ENCODE data around the gene GDAP2.
"Not testable (repeated sequence)": the region's sequence is repeated elsewhere in the genome, so short reads cannot be mapped to it uniquely, and the experiment has no call there.

The GDAP2 gene

DNA sequence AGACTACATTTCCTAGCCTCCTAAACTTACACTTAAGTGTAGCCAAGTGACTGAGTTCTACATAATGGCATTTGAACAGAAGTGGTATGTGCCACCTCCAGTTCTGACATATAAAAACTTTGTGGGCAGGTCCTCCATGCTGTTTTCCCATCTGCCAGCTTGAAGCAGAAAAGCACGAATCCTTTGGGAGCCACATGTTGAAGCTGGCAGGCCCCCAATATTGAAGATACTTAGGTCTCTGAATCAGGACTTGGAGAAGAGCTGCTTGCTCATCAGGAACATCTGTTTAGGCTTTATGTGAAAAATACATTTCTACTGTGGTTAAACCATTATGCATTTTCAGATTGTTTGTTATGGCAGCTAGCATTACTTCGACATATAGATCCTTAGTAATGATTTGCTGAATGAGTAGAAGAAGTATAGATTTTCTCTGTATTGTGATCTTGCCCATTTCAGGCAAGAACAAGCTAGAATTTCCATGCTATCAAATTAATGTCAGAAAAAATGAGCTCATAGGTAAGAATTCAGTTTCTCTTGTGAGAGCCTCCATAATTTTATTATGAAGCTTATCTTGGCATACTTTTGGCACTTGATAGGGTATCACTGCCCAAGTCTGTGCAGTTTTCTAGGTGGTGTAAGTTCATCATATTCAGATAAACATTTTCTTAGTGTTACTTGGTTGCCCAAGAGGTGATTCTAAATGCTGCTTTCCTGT, 68.4 kb downstream of the GDAP2 start:
- Histone ChIP-seq H3K4me1 (ENCODE audit: control insufficient read depth, low read depth, low read length) (no peaks in the 10 kb centered on the region), H3K4me3 (ENCODE audit: low read length) (no peak overlapping the region), H3K9ac (ENCODE audit: low read length) (no peak overlapping the region), H3K9me3 (ENCODE audit: control insufficient read depth, low read depth, low read length) (no peaks in the 10 kb centered on the region), H3K36me3 (ENCODE audit: control insufficient read depth, low read depth, low read length) (no peaks in the 10 kb centered on the region), H3K27me3 (ENCODE audit: control insufficient read depth, insufficient read depth, low read length) (no peaks in the 10 kb centered on the region), H3K27ac (ENCODE audit: low read length) (no peak overlapping the region)

GRCh38 chr1:117859901-117860300, 69.5 kb downstream of the GDAP2 start:
- Histone ChIP-seq H3K4me1 (ENCODE audit: control insufficient read depth, low read depth, low read length) (no peaks in the 10 kb centered on the region), H3K4me3 (ENCODE audit: low read length) (no peak overlapping the region), H3K36me3 (ENCODE audit: control insufficient read depth, low read depth, low read length) (no peaks in the 10 kb centered on the region), H3K9me3 (ENCODE audit: control insufficient read depth, low read depth, low read length) (no peaks in the 10 kb centered on the region), H3K9ac (ENCODE audit: low read length) (no peak overlapping the region), H3K27ac (ENCODE audit: low read length) (no peak overlapping the region), H3K27me3 (ENCODE audit: control insufficient read depth, insufficient read depth, low read length) (no peaks in the 10 kb centered on the region)

DNA sequence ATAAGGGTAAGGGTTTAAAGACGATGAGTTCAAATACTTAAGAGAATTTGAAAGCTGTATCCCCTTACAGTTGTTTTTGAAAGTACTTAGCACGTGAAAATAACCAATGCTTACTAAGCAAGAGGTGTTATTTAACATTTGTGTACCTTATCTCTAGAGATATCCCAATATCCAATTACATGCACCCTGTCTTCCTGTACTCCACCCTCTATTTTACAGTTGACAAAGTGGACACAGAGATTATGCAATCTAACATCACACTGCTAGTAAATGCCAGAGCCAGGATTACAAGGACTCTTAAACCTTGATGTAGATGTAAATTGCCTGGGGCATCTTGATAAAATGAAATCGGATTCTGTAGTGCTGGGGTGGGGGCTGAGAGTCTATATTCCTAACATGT, 72.0 kb downstream of the GDAP2 start:
- Histone ChIP-seq H3K4me3 (ENCODE audit: low read length) (no peak overlapping the region), H3K36me3 (ENCODE audit: control insufficient read depth, low read depth, low read length) (no peaks in the 10 kb centered on the region), H3K27me3 (ENCODE audit: control insufficient read depth, insufficient read depth, low read length) (no peaks in the 10 kb centered on the region), H3K9me3 (ENCODE audit: control insufficient read depth, low read depth, low read length) (no peaks in the 10 kb centered on the region), H3K27ac (ENCODE audit: low read length) (no peak overlapping the region), H3K9ac (ENCODE audit: low read length) (no peak overlapping the region), H3K4me1 (ENCODE audit: control insufficient read depth, low read depth, low read length) (no peaks in the 10 kb centered on the region)

DNA sequence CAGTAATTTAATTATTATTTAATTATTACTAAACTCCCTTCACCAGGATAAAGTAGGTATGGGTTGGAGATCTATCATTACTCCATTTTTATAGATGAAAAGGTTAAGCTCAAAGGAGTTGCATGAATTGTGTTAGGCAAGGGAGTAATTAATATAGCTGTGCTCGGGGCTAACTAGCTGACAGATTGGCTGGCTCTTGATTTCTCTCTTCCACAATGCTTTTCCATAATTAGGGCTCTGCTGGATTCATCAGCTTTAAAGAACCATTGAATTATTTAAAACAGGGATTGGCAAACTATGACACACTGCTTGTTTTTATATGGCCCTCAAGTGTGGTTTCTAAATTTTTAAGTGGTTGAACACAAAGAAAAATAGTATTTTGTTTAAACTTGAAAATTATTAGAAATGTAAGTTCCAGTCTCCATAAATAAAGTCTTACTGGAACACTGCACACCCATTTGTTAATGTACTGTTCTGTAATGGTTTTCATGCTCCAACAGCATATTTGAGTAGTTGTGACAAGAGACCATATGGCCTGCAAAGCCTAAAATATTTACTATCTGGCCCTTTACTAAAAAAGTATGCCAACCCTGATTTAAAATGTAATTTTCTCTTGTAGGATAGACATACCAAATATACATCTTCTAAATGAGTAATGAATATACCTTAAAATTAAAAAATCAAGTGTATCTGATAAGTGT, 76.4 kb downstream of the GDAP2 start:
- Histone ChIP-seq H3K4me1 (ENCODE audit: control insufficient read depth, low read depth, low read length) (no peaks in the 10 kb centered on the region), H3K27me3 (ENCODE audit: control insufficient read depth, insufficient read depth, low read length) (no peaks in the 10 kb centered on the region), H3K9me3 (ENCODE audit: control insufficient read depth, low read depth, low read length) (no peaks in the 10 kb centered on the region)

GRCh38 chr1:117851687-117852086, 77.7 kb downstream of the GDAP2 start:
- Histone ChIP-seq H3K27ac (ENCODE audit: low read length) (no peak overlapping the region), H3K9ac (ENCODE audit: low read length) (no peak overlapping the region), H3K36me3 (ENCODE audit: control insufficient read depth, low read depth, low read length) (no peaks in the 10 kb centered on the region), H3K4me3 (ENCODE audit: low read length) (no peak overlapping the region), H3K27me3 (ENCODE audit: control insufficient read depth, insufficient read depth, low read length) (no peaks in the 10 kb centered on the region), H3K4me1 (ENCODE audit: control insufficient read depth, low read depth, low read length) (no peaks in the 10 kb centered on the region), H3K9me3 (ENCODE audit: control insufficient read depth, low read depth, low read length) (no peaks in the 10 kb centered on the region)

More for the DNA sequence above, 76.4 kb downstream of the GDAP2 start:
- no peak overlapping the region for H3K27ac ChIP-seq (ENCODE audit: low read length)
- H3K36me3 ChIP-seq (ENCODE audit: control insufficient read depth, low read depth, low read length) = no peaks in the 10 kb centered on the region
- H3K9ac ChIP-seq (ENCODE audit: low read length) = no peak overlapping the region
- H3K4me3 ChIP-seq (ENCODE audit: low read length) = no peak overlapping the region

DNA sequence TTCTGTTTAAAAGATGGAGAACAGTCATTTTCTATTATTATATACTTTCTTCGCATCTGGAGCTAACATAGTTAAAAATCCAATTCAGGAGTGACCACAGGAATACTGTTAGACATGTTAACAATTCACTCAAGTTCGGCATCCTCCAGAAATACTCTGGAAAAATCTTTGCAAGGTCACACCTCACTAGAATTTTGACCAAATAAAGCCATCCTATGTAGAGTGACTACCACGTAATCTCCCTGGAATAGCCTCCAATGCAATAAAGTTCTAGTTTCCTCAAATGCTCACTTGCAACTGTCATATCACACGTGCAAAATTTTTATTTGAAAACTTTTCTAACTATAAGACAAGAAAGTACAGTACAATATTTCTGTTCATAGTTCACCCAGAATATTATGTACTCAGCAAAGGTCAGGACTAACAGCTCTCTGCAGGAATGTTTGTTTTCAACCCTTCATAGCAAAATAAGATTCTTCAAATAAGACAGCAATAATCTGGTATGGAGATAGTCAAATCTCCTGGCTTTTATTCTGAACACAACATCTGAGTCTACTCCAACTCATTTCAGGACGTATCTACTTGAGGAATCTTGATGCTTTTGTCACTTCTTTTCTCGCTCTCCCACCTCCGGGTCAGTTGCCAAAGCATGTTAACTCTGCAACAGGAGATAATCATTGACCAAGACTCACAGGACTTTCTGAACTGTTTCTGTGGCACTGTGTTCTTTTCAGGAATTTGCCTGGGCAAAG, 82.6 kb downstream of the GDAP2 start:
- no peak overlapping the region for H3K27ac ChIP-seq (ENCODE audit: low read length)

DNA sequence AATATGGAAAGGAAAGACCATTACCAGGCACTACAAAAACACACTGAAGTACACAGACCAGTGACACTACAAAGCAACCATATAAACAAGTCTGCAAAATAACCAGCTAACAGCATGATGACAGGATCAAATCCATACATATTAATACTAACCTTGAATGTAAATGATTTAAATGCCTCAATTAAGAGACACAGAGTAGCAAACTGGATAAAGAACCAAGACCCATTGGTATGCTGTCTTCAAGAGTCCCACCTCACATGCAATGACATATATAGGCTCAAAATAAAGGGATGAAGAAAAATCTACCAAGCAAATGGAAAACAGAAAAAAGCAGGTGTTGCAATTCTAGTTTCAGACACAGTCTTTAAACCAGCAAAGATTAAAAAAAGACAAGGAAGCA, 84.9 kb downstream of the GDAP2 start:
- not testable (repeated sequence) for H3K9me3 ChIP-seq (ENCODE audit: control insufficient read depth, low read depth, low read length); H3K4me1 ChIP-seq (ENCODE audit: control insufficient read depth, low read depth, low read length)

More for the DNA sequence above, 82.6 kb downstream of the GDAP2 start:
- Histone ChIP-seq H3K9me3 (ENCODE audit: control insufficient read depth, low read depth, low read length) (no peaks in the 10 kb centered on the region), H3K36me3 (ENCODE audit: control insufficient read depth, low read depth, low read length) (no peaks in the 10 kb centered on the region), H3K27me3 (ENCODE audit: control insufficient read depth, insufficient read depth, low read length) (no peaks in the 10 kb centered on the region), H3K4me3 (ENCODE audit: low read length) (no peak overlapping the region), H3K9ac (ENCODE audit: low read length) (no peak overlapping the region), H3K4me1 (ENCODE audit: control insufficient read depth, low read depth, low read length) (no peaks in the 10 kb centered on the region)

DNA sequence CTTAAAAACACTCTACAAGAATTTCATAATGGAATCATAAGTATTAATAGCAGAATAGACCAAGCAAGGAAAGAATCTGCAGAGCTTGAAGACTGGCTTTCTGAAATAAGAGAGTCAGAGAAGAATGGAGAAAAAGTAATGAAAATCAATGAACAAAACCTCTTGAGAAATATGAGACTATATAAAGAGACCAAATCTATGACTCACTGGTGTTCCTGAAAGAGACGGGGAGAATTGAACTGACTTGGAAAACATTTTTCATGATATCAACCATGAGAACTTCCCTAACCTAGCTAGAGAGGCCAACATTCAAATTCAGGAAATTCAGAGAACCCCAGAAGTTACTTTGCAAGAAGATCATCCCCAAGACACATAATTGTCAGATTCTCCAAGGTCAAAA, 85.6 kb downstream of the GDAP2 start:
- Histone ChIP-seq H3K27me3 (ENCODE audit: control insufficient read depth, insufficient read depth, low read length) (no peaks in the 10 kb centered on the region), H3K27ac (ENCODE audit: low read length) (no peak overlapping the region), H3K36me3 (ENCODE audit: control insufficient read depth, low read depth, low read length) (no peaks in the 10 kb centered on the region), H3K4me1 (ENCODE audit: control insufficient read depth, low read depth, low read length) (no peaks in the 10 kb centered on the region), H3K9ac (ENCODE audit: low read length) (no peak overlapping the region), H3K9me3 (ENCODE audit: control insufficient read depth, low read depth, low read length) (no peaks in the 10 kb centered on the region), H3K4me3 (ENCODE audit: low read length) (no peak overlapping the region)

More for the DNA sequence above, 84.9 kb downstream of the GDAP2 start:
- H3K9ac ChIP-seq (ENCODE audit: low read length); H3K27ac ChIP-seq (ENCODE audit: low read length); H3K36me3 ChIP-seq (ENCODE audit: control insufficient read depth, low read depth, low read length); H3K4me3 ChIP-seq (ENCODE audit: low read length); H3K27me3 ChIP-seq (ENCODE audit: control insufficient read depth, insufficient read depth, low read length): not testable (repeated sequence)

- no peaks in the 10 kb centered on the region for H3K36me3 ChIP-seq (ENCODE audit: control insufficient read depth, low read depth, low read length)
- H3K9me3 ChIP-seq (ENCODE audit: control insufficient read depth, low read depth, low read length) = no peaks in the 10 kb centered on the region
- no peak overlapping the region for H3K9ac ChIP-seq (ENCODE audit: low read length)
- no peak overlapping the region for H3K27ac ChIP-seq (ENCODE audit: low read length)
- no peak overlapping the region for H3K4me3 ChIP-seq (ENCODE audit: low read length)
- no peaks in the 10 kb centered on the region for H3K27me3 ChIP-seq (ENCODE audit: control insufficient read depth, insufficient read depth, low read length)
- no peaks in the 10 kb centered on the region for H3K4me1 ChIP-seq (ENCODE audit: control insufficient read depth, low read depth, low read length)
Measured at GRCh38 chr1:117842408-117843170, 86.8 kb downstream of the GDAP2 start.

GRCh38 chr1:117841117-117841650, 88.2 kb downstream of the GDAP2 start:
- Histone ChIP-seq H3K9me3 (ENCODE audit: control insufficient read depth, low read depth, low read length) (no peaks in the 10 kb centered on the region), H3K4me1 (ENCODE audit: control insufficient read depth, low read depth, low read length) (no peaks in the 10 kb centered on the region), H3K27me3 (ENCODE audit: control insufficient read depth, insufficient read depth, low read length) (no peaks in the 10 kb centered on the region), H3K36me3 (ENCODE audit: control insufficient read depth, low read depth, low read length) (no peaks in the 10 kb centered on the region), H3K4me3 (ENCODE audit: low read length) (no peak overlapping the region), H3K9ac (ENCODE audit: low read length) (no peak overlapping the region), H3K27ac (ENCODE audit: low read length) (no peak overlapping the region)

DNA sequence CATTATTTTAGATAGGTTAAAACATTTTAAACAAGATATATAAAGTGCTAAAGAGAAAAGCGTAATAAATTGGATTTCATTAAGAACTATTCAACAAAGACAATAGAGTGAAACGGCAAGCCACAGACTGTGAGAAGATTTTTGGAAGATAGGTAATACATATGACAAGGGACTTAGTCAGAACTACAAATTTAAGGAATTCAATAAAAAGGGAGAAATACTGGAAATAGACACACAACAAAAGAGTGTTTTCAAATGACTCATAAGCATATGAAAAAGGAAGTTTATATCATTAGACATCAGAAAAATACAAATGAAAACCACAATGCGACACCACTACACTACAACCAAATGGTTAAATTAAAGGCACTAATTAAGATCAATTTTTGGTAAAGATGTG, 90.5 kb downstream of the GDAP2 start:
- no peaks in the 10 kb centered on the region for H3K36me3 ChIP-seq (ENCODE audit: control insufficient read depth, low read depth, low read length)
- no peak overlapping the region for H3K4me3 ChIP-seq (ENCODE audit: low read length)
- no peaks in the 10 kb centered on the region for H3K27me3 ChIP-seq (ENCODE audit: control insufficient read depth, insufficient read depth, low read length)
- H3K9ac ChIP-seq (ENCODE audit: low read length) = no peak overlapping the region
- H3K9me3 ChIP-seq (ENCODE audit: control insufficient read depth, low read depth, low read length) = no peaks in the 10 kb centered on the region
- no peak overlapping the region for H3K27ac ChIP-seq (ENCODE audit: low read length)
- H3K4me1 ChIP-seq (ENCODE audit: control insufficient read depth, low read depth, low read length) = no peaks in the 10 kb centered on the region

All from iPS-18a (cell line).